Endothelial cell of umbilical vein (primary cell): ENCODE measurements around the gene SYT14. TPM values are rescaled to one million over a fixed set of nuclear protein-coding genes. Genes with fewer than 3 reads are reported as not detected.

Source experiments
- BruUV-seq: library from RNA; stranded (reverse); fragments of 400-500 nt; replicated peaks from 2 replicates; lab custom pipeline; 2021; lab: Mats Ljungman, UMichigan
- CTCF ChIA-PET: fragments of 300-600, 350-600 bp; sonication (Branson Sonifier 250); formaldehyde crosslinking; loops from one replicate; lab custom pipeline; 2021; ENCODE audit warnings: antibody characterized with exemption, inconsistent platforms; lab: Charles Lee
- POLR2A ChIA-PET: fragments of 300-600, 350-600 bp; sonication (Branson Sonifier 250); formaldehyde crosslinking; loops from one replicate; lab custom pipeline; 2021; ENCODE audit warnings: antibody characterized with exemption, inconsistent platforms; lab: Charles Lee
- DNase-seq: peaks from one replicate; pipeline ENCODE4 v3.0.0-alpha.2; 2011; ENCODE audit warnings: low read depth, low spot score
- FAIRE-seq: peaks from 2 replicates; lab custom pipeline; 2011; peaks lifted over from hg19 to GRCh38; lab: Jason Lieb, UNC
- H2AFZ ChIP-seq: 2 replicates; pipeline ENCODE4 v1.6.0; 2012; ENCODE audit warnings: low read depth, low read length, control low read depth, inconsistent platforms
- H3K27ac ChIP-seq: 2 replicates; pipeline ENCODE4 v1.5.1; 2011; ENCODE audit warnings: low read depth, mild to moderate bottlenecking, control low read depth, low read length, moderate library complexity; ENCODE audit not compliant: insufficient read depth
- H3K27me3 ChIP-seq, 2 experiments: 2 replicates each; pipeline versions ENCODE4 v1.6.0 to v1.6.1; 2011; ENCODE audit warnings: low read length in 2 of 2, mixed read lengths in 1 of 2; ENCODE audit not compliant: control insufficient read depth in 2 of 2, insufficient read depth in 2 of 2
- H3K36me3 ChIP-seq, 2 experiments: 2 replicates in 1 of 2; 3 replicates in 1 of 2; pipeline ENCODE4 v1.5.1; 2011; ENCODE audit warnings: low read length in 2 of 2, mild to moderate bottlenecking in 1 of 2, moderate library complexity in 1 of 2; ENCODE audit not compliant: control insufficient read depth in 2 of 2, insufficient read depth in 2 of 2; ENCODE audit errors: extremely low read depth in 1 of 2
- H3K4me1 ChIP-seq: 3 replicates; pipeline ENCODE4 v1.5.1; 2011; ENCODE audit warnings: mild to moderate bottlenecking, low read length; ENCODE audit not compliant: control insufficient read depth, insufficient read depth; ENCODE audit errors: extremely low read depth
- H3K4me2 ChIP-seq: 2 replicates; pipeline ENCODE4 v1.6.1; 2011; ENCODE audit warnings: low read length, control low read depth, mixed read lengths; ENCODE audit not compliant: insufficient read depth
- H3K4me3 ChIP-seq, 3 experiments: fragments of 200-600 bp in 1 of 3; sonication (generic), shearing (Covaris generic) in 1 of 3; replicated peaks in 1 of 3; 2 replicates each; pipeline ENCODE4 v1.5.1; 2011 to 2016; ENCODE audit warnings: control low read depth in 3 of 3, low read length in 3 of 3, mild to moderate bottlenecking in 2 of 3, inconsistent platforms in 1 of 3, low read depth in 1 of 3, moderate library complexity in 1 of 3; ENCODE audit not compliant: insufficient read depth in 1 of 3
- H3K79me2 ChIP-seq: 2 replicates; pipeline ENCODE4 v1.6.0; 2012; ENCODE audit warnings: low read length, inconsistent platforms; ENCODE audit not compliant: control insufficient read depth, insufficient read depth
- H3K9ac ChIP-seq: replicated peaks from 2 replicates; pipeline ENCODE3; 2011; ENCODE audit warnings: low read length, control low read depth; ENCODE audit not compliant: insufficient read depth; ENCODE audit errors: extremely low read depth
- H3K9me1 ChIP-seq: replicated peaks from 3 replicates; pipeline ENCODE4 v1.6.0; 2011; ENCODE audit warnings: mild to moderate bottlenecking, low read length; ENCODE audit not compliant: control insufficient read depth, insufficient read depth; ENCODE audit errors: extremely low read depth
- H3K9me3 ChIP-seq: replicated peaks from 2 replicates; pipeline ENCODE4 v1.5.1; 2012; ENCODE audit warnings: low read length, inconsistent platforms; ENCODE audit not compliant: control insufficient read depth, insufficient read depth
- H4K20me1 ChIP-seq: replicated peaks from 2 replicates; pipeline ENCODE3; 2011; ENCODE audit warnings: mild to moderate bottlenecking, low read length; ENCODE audit not compliant: control insufficient read depth, insufficient read depth; ENCODE audit errors: extremely low read depth
- CTCF ChIP-seq, 2 donors: IDR thresholded peaks; 1 replicate in 1 of 2; 2 replicates in 1 of 2; pipeline ENCODE4 v1.5.1; 2011; ENCODE audit warnings: low read length in 2 of 2, mild to moderate bottlenecking in 2 of 2, moderate library complexity in 2 of 2, control low read depth in 1 of 2, inconsistent platforms in 1 of 2, low read depth in 1 of 2; ENCODE audit not compliant: insufficient read depth in 1 of 2; ENCODE audit errors: extremely low read depth in 1 of 2
- EZH2 ChIP-seq: IDR thresholded peaks from 2 replicates; pipeline ENCODE4 v1.6.1; 2012; ENCODE audit warnings: borderline replicate concordance, low read depth, mild to moderate bottlenecking, moderate library complexity, low read length, inconsistent platforms; ENCODE audit not compliant: severe bottlenecking
- FOS ChIP-seq: IDR thresholded peaks from 2 replicates; pipeline ENCODE4 v1.6.1; 2011; ENCODE audit warnings: mild to moderate bottlenecking, low read length, moderate library complexity, borderline replicate concordance; ENCODE audit not compliant: insufficient read depth
- GATA2 ChIP-seq: IDR thresholded peaks from 2 replicates; pipeline ENCODE4 v1.7.0; 2011; ENCODE audit warnings: low read depth, mild to moderate bottlenecking, moderate library complexity, mixed read lengths, low read length; ENCODE audit not compliant: insufficient read length, insufficient read depth
- JUN ChIP-seq: IDR thresholded peaks from 2 replicates; pipeline ENCODE4 v1.6.1; 2011; ENCODE audit warnings: borderline replicate concordance, low read depth; ENCODE audit not compliant: insufficient read length, insufficient read depth
- MAX ChIP-seq: IDR thresholded peaks from 2 replicates; pipeline ENCODE4 v1.6.1; 2011; ENCODE audit not compliant: insufficient read depth, insufficient read length
- MYC ChIP-seq: IDR thresholded peaks from one replicate; pipeline ENCODE4 v1.6.1; 2011; ENCODE audit warnings: mild to moderate bottlenecking, low read depth, low read length
- POLR2A ChIP-seq: IDR thresholded peaks from 2 replicates; pipeline ENCODE4 v1.6.1; 2012; ENCODE audit warnings: low read depth, mild to moderate bottlenecking, control low read depth, low read length
- POLR2AphosphoS5 ChIP-seq: IDR thresholded peaks from 2 replicates; pipeline ENCODE4 v1.6.1; 2012; ENCODE audit warnings: low read depth, mild to moderate bottlenecking, control low read depth, low read length, moderate library complexity; ENCODE audit not compliant: insufficient read depth
- dilution Hi-C: fragments of 300-500 bp; cut with MboI; formaldehyde crosslinking; loops from one replicate; pipeline ENCODE4 v1.15.0; 2019; ENCODE audit warnings: low sequenced_read_pairs; ENCODE audit not compliant: extremely low pct_ligation_motif_present
- intact Hi-C: fragments of 100-400 bp; cut with micrococcal nuclease; formaldehyde crosslinking; loops from one replicate; pipeline ENCODE4 v1.10.0; 2022
- polyA plus RNA-seq, 4 experiments: library from polyadenylated mRNA; depleted of rRNA in 3 of 4; stranded (reverse) in 3 of 4; unstranded in 1 of 4; fragments of >200 nt; gene quantifications; 2 replicates each; pipeline versions ENCODE4 v1.2.1 to v1.2.3, GENCODE V29; 2011 to 2012; ENCODE audit warnings: missing spikeins in 1 of 4
- total RNA-seq: library from RNA; stranded (reverse); gene quantifications from 2 replicates; pipeline ENCODE4 v1.2.3, GENCODE V29; 2021

The SYT14 gene
- total and polyA plus RNA-seq, 2 donors (not counting 3 experiments of a cell fraction or from before 2014, with no cell fraction given), result 0.08 to 0.18 TPM

GRCh38 chr1:210043058-210043457 is 105.0 kb downstream of the SYT14 start:
- H3K27ac ChIP-seq, result no peak overlapping the region
- ChIA-PET CTCF (no interaction called here), POLR2A (no interaction called here)
- FAIRE-seq (no peak), DNase-seq (no peak)
- no peaks in the 10 kb centered on the region for H3K36me3 ChIP-seq
- intact Hi-C loops (no loop called here), dilution Hi-C loops (no loop called here)
- no peak overlapping the region for H3K9ac ChIP-seq
- H3K9me3 ChIP-seq, result no peaks in the 10 kb centered on the region
- no peaks in the 10 kb centered on the region for H3K27me3 ChIP-seq
- no peaks in the 10 kb centered on the region for H3K9me1 ChIP-seq
- no peak overlapping the region for H3K4me2 ChIP-seq
- H2AFZ ChIP-seq, result no peak overlapping the region
- H3K4me3 ChIP-seq, result no peak overlapping the region
- H4K20me1 ChIP-seq, result no peaks in the 10 kb centered on the region
- no TSS peak for BruUV-seq
- no peaks in the 10 kb centered on the region for H3K79me2 ChIP-seq
- TF ChIP-seq FOS (no peak), MAX (no peak), EZH2 (no peak), CTCF (IDR thresholded peaks at IDR 0.05; ENCODE audit: extremely low read depth in 1 of 2, insufficient read depth in 1 of 2, low read depth in 1 of 2, low read length in 2 of 2) (no peak), POLR2AphosphoS5 (no peak), MYC (no peak), GATA2 (no peak), JUN (no peak), POLR2A (no peak)
- no peaks in the 10 kb centered on the region for H3K4me1 ChIP-seq
